HG03159 (cell line): ENCODE data around the gene TAGAP.
"Not testable (repeated sequence)": the region's sequence is repeated elsewhere in the genome, so short reads cannot be mapped to it uniquely, and the experiment has no call there.

Experiments used
- ATAC-seq: cut with Tn5 transposase; IDR thresholded peaks from one replicate; pipeline ENCODE4 v1.9.1; 2021; ENCODE audit warnings: mild to moderate bottlenecking, moderate library complexity; ENCODE audit not compliant: unreplicated experiment

Gene TAGAP

GRCh38 chr6:159047891-159048685, 3.3 kb upstream of the TAGAP start:
- ATAC-seq = no peak

GRCh38 chr6:159045801-159046200, 1.0 kb upstream of the TAGAP start:
- no peak for ATAC-seq

- no peak for ATAC-seq
Observed at GRCh38 chr6:159043947-159044346, 844 bp downstream of the TAGAP start.

- ATAC-seq = no peak
Observed at GRCh38 chr6:159043251-159043650, 1.5 kb downstream of the TAGAP start.

- no peak for ATAC-seq
Observed at GRCh38 chr6:159042826-159043181, 2.0 kb downstream of the TAGAP start.

- ATAC-seq = no peak
Observed at GRCh38 chr6:159042003-159042825, 2.6 kb downstream of the TAGAP start.

- no peak for ATAC-seq
Observed at GRCh38 chr6:159041181-159041580, 3.6 kb downstream of the TAGAP start.

GRCh38 chr6:159039885-159040258, 4.9 kb downstream of the TAGAP start:
- ATAC-seq = no peak

GRCh38 chr6:159038914-159039884, 5.6 kb downstream of the TAGAP start:
- peak; percentile 82 for ATAC-seq

GRCh38 chr6:159038318-159038717, 6.5 kb downstream of the TAGAP start:
- not testable (repeated sequence) for ATAC-seq

- ATAC-seq = no peak
Observed at GRCh38 chr6:159037756-159038290, 7.0 kb downstream of the TAGAP start.

GRCh38 chr6:159036673-159037072, 8.1 kb downstream of the TAGAP start:
- no peak for ATAC-seq

GRCh38 chr6:159035891-159036290, 8.9 kb downstream of the TAGAP start:
- ATAC-seq = no peak

- ATAC-seq = no peak
Observed at GRCh38 chr6:159033160-159034049, 11.4 kb downstream of the TAGAP start.

- ATAC-seq = no peak
Observed at GRCh38 chr6:159031846-159032245, 12.9 kb downstream of the TAGAP start.

- no peak for ATAC-seq
Observed at GRCh38 chr6:159030168-159030567, 14.6 kb downstream of the TAGAP start.

- ATAC-seq = not testable (repeated sequence)
Observed at GRCh38 chr6:159025224-159025623, 19.6 kb downstream of the TAGAP start.

GRCh38 chr6:159023893-159024292, 20.9 kb downstream of the TAGAP start:
- no peak for ATAC-seq

- no peak for ATAC-seq
Observed at GRCh38 chr6:159020011-159020410, 24.8 kb downstream of the TAGAP start.
